ENCODE results near the gene GCN1. TPM values are rescaled to one million over a fixed set of nuclear protein-coding genes. Genes with fewer than 3 reads are reported as not detected.

Gene GCN1
- total RNA-seq, 1 experiment from 2014 or later, result 117 TPM

GRCh38 chr12:120115692-120116440, 78.6 kb downstream of the GCN1 start:
- Mint-ChIP-seq H3K4me3 (ENCODE audit: unreplicated experiment) (peak overlapping the region; percentile 83), H3K4me1 (ENCODE audit: insufficient read depth, unreplicated experiment) (peaks cover 44% of the 10 kb centered on the region)

GRCh38 chr12:120115066-120115465, 79.4 kb downstream of the GCN1 start:
- CTCF ChIA-PET, result interaction anchor here (0.7 to 1.1 kb wide), 2 partner anchors 183 to 191 kb away, joined by 3 to 4 read pairs; no protein-coding TSS in a partner anchor
- Mint-ChIP-seq H3K9me3 (ENCODE audit: unreplicated experiment) (no peaks in the 10 kb centered on the region), H3K36me3 (ENCODE audit: insufficient read depth, unreplicated experiment) (peaks cover 33% of the 10 kb centered on the region), H3K27me3 (ENCODE audit: insufficient read depth, unreplicated experiment) (no peaks in the 10 kb centered on the region), H3K4me1 (ENCODE audit: insufficient read depth, unreplicated experiment) (peaks cover 46% of the 10 kb centered on the region), H3K27ac (ENCODE audit: low read depth, unreplicated experiment) (peak overlapping the region; percentile 95), H3K4me3 (ENCODE audit: unreplicated experiment) (peak overlapping the region; percentile 83)
- TF ChIP-seq CTCF (IDR thresholded peaks at IDR 0.05; ENCODE audit: unreplicated experiment), result no peak
- intact Hi-C loops (cut with micrococcal nuclease), result loop anchor here (5.0 to 10.0 kb wide), 2 partner anchors 82 to 150 kb away; partner anchors contain the start of gene PXN
- DNase-seq (ENCODE audit: unreplicated experiment), result no peak
- no TSS peak for BruUV-seq (replicated peaks)
- POLR2A ChIA-PET, result interaction anchor here (0.6 to 5.4 kb wide), 10 partner anchors 8 to 125 kb away, joined by 3 to 60 read pairs (median 4); partner anchors contain the start of gene BICDL1

More at GRCh38 chr12:120115692-120116440, 78.6 kb downstream of the GCN1 start:
- TF ChIP-seq CTCF (IDR thresholded peaks at IDR 0.05; ENCODE audit: unreplicated experiment), result no peak
- Mint-ChIP-seq H3K27ac (ENCODE audit: low read depth, unreplicated experiment) (peak overlapping the region; percentile 95), H3K27me3 (ENCODE audit: insufficient read depth, unreplicated experiment) (no peaks in the 10 kb centered on the region), H3K36me3 (ENCODE audit: insufficient read depth, unreplicated experiment) (peaks cover 32% of the 10 kb centered on the region), H3K9me3 (ENCODE audit: unreplicated experiment) (no peaks in the 10 kb centered on the region)
- CTCF ChIA-PET, result interaction anchor here (1.1 kb wide), 1 partner anchor 184 kb away, joined by 3 read pairs; no protein-coding TSS in a partner anchor
- POLR2A ChIA-PET, result interaction anchor here (0.7 to 6.0 kb wide), 21 partner anchors 11 to 492 kb away, joined by 3 to 106 read pairs (median 8); partner anchors contain the start of genes BICDL1, RNU4-1, RNU4-2 and RPLP0
- intact Hi-C loops (cut with micrococcal nuclease), result loop anchor here (1.0 to 10.0 kb wide), 3 partner anchors 81 to 149 kb away; partner anchors contain the start of genes BICDL1 and PXN
- TSS peak; percentile 72 for BruUV-seq (replicated peaks)
- peak; percentile 47 for DNase-seq (ENCODE audit: unreplicated experiment)

- peaks cover 37% of the 10 kb centered on the region for H3K36me3 Mint-ChIP-seq (ENCODE audit: insufficient read depth, unreplicated experiment)
- no peak overlapping the region for H3K27ac Mint-ChIP-seq (ENCODE audit: low read depth, unreplicated experiment)
- CTCF ChIA-PET, result interaction anchor here (0.7 to 0.8 kb wide), 2 partner anchors 25 to 205 kb away, joined by 3 to 4 read pairs; no protein-coding TSS in a partner anchor
- no peak for TF ChIP-seq CTCF (IDR thresholded peaks at IDR 0.05; ENCODE audit: unreplicated experiment)
- intact Hi-C loops (cut with micrococcal nuclease), result loop anchor here (10.0 kb wide), 1 partner anchor 154 kb away; the partner anchor contains the start of gene PXN
- DNase-seq (ENCODE audit: unreplicated experiment), result no peak
- H3K4me1 Mint-ChIP-seq (ENCODE audit: insufficient read depth, unreplicated experiment), result peaks cover 27% of the 10 kb centered on the region
- H3K9me3 Mint-ChIP-seq (ENCODE audit: unreplicated experiment), result no peaks in the 10 kb centered on the region
- H3K27me3 Mint-ChIP-seq (ENCODE audit: insufficient read depth, unreplicated experiment), result no peaks in the 10 kb centered on the region
- no peak overlapping the region for H3K4me3 Mint-ChIP-seq (ENCODE audit: unreplicated experiment)
- no TSS peak for BruUV-seq (replicated peaks)
- POLR2A ChIA-PET, result interaction anchor here (0.6 kb wide), 1 partner anchor 82 kb away, joined by 3 read pairs; no protein-coding TSS in a partner anchor
These were observed 83.7 kb downstream of the GCN1 start for GRCh38 chr12:120110550-120111501.
